GM10266 (cell line): ENCODE measurements around the gene MAGI1.

ENCODE experiments used
- DNase-seq: peaks from one replicate; pipeline ENCODE4 v3.0.0; 2012; ENCODE audit errors: extremely low spot score
- CTCF ChIP-seq: IDR thresholded peaks from 2 replicates; pipeline ENCODE4 v1.5.1; 2012; ENCODE audit warnings: mild to moderate bottlenecking, low read depth; ENCODE audit not compliant: control insufficient read depth, insufficient read depth; ENCODE audit errors: missing control alignments

MAGI1 gene

GRCh38 chr3:65655061-65655460, 383.7 kb downstream of the MAGI1 start:
- no peak for DNase-seq
- TF ChIP-seq CTCF: no peak

- DNase-seq: no peak
- TF ChIP-seq CTCF: no peak
These were observed 385.0 kb downstream of the MAGI1 start for GRCh38 chr3:65653731-65654130.

GRCh38 chr3:65650247-65650646, 388.5 kb downstream of the MAGI1 start:
- no peak for TF ChIP-seq CTCF
- no peak for DNase-seq

DNA sequence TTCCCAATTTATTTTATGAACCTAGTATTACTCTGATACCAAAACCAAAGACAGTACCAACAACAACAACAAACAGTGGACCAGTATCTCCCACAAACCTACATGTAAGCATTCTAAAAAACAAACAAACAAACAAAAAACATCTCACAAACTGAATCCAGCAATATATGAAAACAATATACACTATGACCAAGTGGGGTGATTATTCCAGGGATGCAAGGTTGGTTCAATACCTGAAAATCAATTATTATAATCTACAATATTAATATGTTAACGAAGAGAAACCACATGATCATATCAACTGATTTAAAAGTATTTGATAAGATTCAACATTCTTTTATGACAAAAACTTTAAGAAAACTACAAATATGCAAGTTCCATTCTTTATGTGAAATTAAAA, 391.3 kb downstream of the MAGI1 start:
- no peak for DNase-seq
- no peak for TF ChIP-seq CTCF

- no peak for DNase-seq
- no peak for TF ChIP-seq CTCF
These were observed 395.8 kb downstream of the MAGI1 start for GRCh38 chr3:65642883-65643282.

DNA sequence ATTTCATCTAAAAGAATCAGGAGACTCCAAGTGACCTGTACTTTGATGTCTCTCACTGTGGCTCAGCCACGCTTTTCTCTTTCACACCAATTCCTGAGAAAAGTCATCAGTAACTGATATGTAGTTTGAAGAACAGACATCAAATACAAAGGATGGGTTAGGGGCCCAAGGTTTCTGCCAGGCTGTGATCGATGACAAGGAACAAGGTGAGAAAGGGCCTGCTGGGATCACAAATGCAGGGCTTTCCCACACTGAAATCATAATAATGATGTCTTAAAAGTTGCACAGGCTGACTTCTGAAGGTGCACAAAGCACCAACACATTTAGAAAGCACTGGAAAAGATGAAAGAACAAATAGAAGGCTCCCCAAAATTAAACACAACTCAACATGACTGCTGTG, 396.9 kb downstream of the MAGI1 start:
- TF ChIP-seq CTCF: no peak
- DNase-seq: no peak

- TF ChIP-seq CTCF: no peak
- DNase-seq: no peak
These were observed 397.7 kb downstream of the MAGI1 start for GRCh38 chr3:65641045-65641444.
